ENCODE results near the gene FOXG1. TPM values are rescaled to one million over a fixed set of nuclear protein-coding genes. Genes with fewer than 3 reads are reported as not detected.

FOXG1 gene
- total and polyA plus RNA-seq, 9 of the 15 experiments (the other 6 are each of a cell fraction or from before 2014, with no cell fraction given), result 0.56 to 3.7 (median 0.85) TPM

DNA sequence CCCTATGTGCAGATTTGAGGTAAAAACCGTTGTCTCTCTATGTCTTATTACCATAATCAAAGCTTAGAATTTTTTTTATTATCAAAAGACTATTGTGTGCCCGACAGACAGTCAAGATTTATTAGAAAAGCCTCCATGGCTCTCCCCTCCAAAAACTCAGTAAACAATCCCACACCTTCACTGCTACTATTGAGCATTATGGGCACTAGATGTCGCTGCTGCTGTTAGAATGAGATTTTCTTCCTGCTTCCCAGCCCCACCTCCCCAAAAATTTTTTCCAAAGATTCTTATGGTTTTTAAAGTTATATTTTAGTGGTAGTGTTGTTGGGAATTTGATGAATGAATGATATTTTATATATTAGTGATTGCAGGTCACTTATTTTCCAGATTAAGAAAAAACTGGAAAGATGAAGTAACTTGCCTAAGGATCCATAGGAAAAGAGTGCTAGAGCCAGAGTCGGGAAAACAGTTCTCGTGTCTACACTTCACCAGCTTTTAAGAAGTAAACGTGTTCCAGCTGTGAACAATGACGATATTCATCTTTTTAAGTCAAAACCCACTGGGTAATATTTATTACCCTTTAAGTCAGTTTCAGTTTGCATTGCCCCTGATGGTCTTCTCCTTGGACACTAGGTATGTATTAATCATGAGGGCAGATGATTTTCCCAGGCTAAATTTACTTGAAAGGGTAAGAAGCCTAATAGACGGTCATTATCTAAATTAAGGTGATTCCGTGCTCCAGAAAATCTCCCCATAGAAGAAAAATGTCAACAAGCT, 12.2 kb upstream of the FOXG1 start (continued):
- TF ChIP-seq L3MBTL2 (IDR thresholded peaks at IDR 0.05), result no peak
- 0 out of 2 replicates have a peak, but pooled peaks have one; percentile 9 for TF ChIP-seq KLF16 (IDR thresholded peaks at IDR 0.05)
- TF ChIP-seq POLR2G (IDR thresholded peaks at IDR 0.05; ENCODE audit: low read depth, low read length), result no peak
- TF ChIP-seq SRSF7 (optimal IDR thresholded peaks at IDR 0.05; ENCODE audit: low read depth, low read length), result no peak
- TF ChIP-seq ZNF589 (CRISPR knock-in tag; IDR thresholded peaks at IDR 0.05; ENCODE audit: low read depth), result no peak
- TF ChIP-seq POLR2A (conservative IDR thresholded peaks at IDR 0.05), result no peak
- peak; percentile 69 to 70 for TF ChIP-seq RAD21 (CRISPR knock-in tag; conservative IDR thresholded peaks at IDR 0.05 in 1 of 2, IDR thresholded peaks at IDR 0.05 in 1 of 2)
- TF ChIP-seq, protein P1, sequence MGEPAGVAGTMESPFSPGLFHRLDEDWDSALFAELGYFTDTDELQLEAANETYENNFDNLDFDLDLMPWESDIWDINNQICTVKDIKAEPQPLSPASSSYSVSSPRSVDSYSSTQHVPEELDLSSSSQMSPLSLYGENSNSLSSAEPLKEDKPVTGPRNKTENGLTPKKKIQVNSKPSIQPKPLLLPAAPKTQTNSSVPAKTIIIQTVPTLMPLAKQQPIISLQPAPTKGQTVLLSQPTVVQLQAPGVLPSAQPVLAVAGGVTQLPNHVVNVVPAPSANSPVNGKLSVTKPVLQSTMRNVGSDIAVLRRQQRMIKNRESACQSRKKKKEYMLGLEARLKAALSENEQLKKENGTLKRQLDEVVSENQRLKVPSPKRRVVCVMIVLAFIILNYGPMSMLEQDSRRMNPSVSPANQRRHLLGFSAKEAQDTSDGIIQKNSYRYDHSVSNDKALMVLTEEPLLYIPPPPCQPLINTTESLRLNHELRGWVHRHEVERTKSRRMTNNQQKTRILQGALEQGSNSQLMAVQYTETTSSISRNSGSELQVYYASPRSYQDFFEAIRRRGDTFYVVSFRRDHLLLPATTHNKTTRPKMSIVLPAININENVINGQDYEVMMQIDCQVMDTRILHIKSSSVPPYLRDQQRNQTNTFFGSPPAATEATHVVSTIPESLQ (CRISPR knock-in tag; IDR thresholded peaks at IDR 0.05), result no peak
- TF ChIP-seq, protein P2, sequence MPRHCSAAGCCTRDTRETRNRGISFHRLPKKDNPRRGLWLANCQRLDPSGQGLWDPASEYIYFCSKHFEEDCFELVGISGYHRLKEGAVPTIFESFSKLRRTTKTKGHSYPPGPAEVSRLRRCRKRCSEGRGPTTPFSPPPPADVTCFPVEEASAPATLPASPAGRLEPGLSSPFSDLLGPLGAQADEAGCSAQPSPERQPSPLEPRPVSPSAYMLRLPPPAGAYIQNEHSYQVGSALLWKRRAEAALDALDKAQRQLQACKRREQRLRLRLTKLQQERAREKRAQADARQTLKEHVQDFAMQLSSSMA (CRISPR knock-in tag; IDR thresholded peaks at IDR 0.05), result no peak
- TF ChIP-seq MTA1 (IDR thresholded peaks at IDR 0.05; ENCODE audit: borderline replicate concordance), result no peak
